ENCODE measurements around the gene MED9.

Gene MED9

GRCh38 chr17:17505610-17506171 lies 28.9 kb downstream of the MED9 start:
- no peak for DNase-seq

GRCh38 chr17:17506181-17506741 lies 29.5 kb downstream of the MED9 start:
- DNase-seq, result no peak

- no peak for DNase-seq
Observed at GRCh38 chr17:17506893-17507464, 30.2 kb downstream of the MED9 start.

- DNase-seq, result no peak
Observed at GRCh38 chr17:17507465-17508011, 30.7 kb downstream of the MED9 start.

DNA sequence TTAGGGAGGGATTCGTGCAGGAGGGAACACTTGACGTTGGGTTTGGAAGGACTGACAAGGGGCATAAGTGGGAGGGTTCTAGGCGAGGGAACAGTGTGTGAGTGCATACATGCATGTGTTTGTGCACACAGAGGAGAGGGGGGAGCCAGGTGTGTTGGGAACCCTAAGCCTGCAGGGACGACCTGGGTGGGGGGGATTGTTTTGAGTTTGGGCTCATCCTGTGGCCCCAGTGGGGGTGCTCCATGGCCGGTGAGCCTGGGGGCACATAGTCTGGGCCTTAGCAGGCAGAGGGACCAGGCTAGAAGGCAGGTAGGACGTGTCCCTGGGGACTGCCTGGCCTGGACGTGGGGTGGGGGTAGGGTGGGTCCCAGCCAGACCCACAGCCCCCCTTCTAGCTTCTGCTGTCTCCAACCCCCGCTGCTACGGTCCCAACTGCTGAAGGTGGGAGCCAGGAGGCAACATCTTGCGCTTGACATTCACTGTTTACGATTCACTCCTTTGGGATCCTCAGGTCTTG lies 31.3 kb downstream of the MED9 start:
- no peak for DNase-seq

- no peak for DNase-seq
Observed at GRCh38 chr17:17508646-17509591, 32.1 kb downstream of the MED9 start.

- DNase-seq, result no peak
Observed at GRCh38 chr17:17509601-17510425, 33.0 kb downstream of the MED9 start.

- no peak for DNase-seq
Observed at GRCh38 chr17:17510456-17511292, 33.9 kb downstream of the MED9 start.

GRCh38 chr17:17511293-17511741 lies 34.5 kb downstream of the MED9 start:
- no peak for DNase-seq

- DNase-seq, result no peak
Observed at GRCh38 chr17:17511881-17512858, 35.4 kb downstream of the MED9 start.

DNA sequence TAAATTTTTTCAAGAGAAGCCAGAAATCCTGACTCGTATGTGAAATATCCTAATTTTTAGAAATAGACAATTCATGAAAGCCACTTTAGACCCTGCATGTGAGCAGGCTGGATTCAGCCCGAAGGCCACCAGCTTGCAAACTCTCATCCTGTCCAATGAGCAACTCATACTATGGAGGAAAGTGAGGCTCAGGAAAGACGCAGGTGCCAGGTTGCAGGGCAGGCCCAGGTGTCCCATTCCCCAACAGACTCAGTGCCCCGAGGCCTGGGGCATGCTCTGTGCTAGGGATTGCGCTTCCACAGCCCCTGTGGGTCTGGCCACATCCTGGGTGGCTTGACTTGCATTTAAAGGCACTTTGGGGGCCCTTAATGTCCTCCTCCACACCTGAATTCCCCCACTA lies 36.1 kb downstream of the MED9 start:
- DNase-seq, result no peak

DNA sequence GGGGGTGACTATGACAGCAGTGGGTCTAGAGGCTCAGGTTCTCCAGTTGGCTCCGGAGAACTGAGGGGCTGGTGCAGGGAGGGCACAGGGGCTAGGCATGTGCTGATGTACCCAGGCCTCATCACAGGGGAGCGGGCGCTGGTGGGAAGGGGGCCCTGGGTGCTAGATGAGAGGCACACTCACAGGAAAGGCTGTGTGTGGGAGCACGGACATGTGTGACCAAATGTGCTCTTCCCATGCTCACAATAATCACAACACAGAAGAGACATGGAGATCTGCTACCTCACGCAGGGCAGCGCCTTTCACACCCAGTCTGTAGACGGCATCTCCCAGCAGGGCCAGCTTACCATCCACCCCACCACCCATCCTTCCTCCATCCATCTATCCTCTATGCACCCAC lies 36.8 kb downstream of the MED9 start:
- DNase-seq, result no peak

GRCh38 chr17:17514361-17514992 lies 37.7 kb downstream of the MED9 start:
- DNase-seq, result no peak

DNA sequence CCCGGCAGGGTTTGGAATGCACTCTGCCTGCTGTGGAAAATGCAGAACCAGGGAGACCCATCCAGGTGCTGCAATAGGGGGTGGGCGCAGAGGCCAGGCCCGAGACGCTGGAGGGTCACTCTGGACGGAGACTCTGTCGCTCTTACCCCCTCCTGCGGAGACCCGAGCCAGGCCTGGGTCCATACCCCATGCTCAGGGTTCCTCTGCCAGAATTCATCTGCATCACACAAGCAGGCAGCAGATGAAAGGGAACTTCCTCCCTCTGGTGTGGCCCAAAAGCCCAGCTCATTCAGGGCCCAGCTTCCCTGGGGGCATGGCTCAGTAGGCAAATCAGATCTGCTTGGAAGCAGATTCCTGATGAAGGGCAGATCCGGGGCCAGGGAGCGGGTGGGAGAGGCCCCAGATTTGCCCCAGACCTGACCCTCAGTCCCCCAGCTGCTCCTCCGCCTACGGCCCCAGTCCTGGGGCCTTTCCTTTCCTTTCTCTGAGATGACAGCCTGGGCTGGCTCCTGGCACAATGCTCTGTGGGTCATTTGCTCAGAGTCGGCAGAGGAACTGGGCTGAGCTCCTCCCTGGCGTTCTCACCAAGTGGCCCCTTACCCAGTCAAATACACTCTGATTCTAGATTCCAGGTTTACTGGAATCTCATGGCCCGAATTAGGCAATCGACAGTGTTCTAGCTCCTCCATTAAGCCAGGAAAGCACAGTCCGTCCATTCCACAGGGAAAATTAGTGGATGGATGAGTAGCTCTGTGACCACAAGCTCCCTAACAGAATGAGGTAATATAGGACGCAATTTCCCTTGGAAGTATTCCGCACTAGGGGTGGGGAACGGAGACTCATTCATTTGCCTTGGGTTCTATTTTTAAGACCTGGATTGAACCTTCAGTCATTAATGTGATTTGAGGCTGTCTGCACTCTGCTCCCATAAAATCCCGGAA lies 38.5 kb downstream of the MED9 start:
- no peak for DNase-seq

DNA sequence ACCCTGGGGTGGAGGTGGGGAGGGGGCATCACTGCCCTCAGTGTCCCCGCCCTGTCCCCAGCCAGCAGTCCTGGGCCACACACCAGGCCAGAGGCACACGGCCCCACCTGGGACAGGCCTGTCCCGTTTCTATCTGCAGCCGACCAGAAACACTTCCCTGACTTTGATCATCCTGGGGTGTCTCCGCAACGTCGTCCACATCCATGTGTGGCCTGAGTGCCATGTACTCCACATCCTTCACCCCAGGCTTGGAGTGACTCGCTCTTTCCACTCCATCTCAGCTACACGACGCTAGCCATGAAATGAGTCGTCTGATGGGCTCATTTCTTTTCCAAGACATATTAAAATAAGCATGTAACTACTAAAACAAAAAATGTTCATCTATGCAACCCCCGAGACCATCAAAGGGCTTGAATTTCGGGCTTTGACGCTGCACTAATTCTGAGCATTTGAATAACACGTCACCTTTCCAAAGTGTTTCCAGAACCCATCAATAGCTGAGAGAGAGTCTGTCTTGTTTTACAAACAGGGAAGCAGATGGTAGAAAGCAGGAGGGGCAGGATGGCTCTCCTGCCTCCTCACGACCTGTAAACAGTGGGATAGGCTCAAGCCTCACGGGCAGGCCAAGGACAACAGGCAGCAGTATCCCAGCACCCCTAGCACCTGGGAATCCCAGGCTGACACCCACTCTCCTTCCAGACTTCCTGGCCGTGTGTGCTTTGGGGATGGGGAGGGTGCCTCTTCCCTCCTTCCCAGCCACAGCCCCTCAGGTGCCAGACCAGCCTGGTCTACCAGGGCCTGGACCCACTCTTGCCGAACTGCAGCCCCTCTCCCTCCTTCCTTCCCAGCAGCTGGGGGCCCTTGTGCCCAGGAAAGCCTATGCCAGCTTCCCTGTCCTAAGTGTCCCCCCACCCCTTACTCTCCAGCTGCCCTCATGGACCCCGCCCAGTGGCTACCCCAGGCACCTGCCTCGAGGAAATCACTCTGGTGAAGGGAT lies 39.4 kb downstream of the MED9 start:
- no peak for DNase-seq

GRCh38 chr17:17516941-17517720 lies 40.3 kb downstream of the MED9 start:
- no peak for DNase-seq
